Panc1 (cell line): ENCODE data around the gene CST6. TPM values are rescaled to one million over a fixed set of nuclear protein-coding genes. Genes with fewer than 3 reads are reported as not detected.
"Not testable (repeated sequence)": the region's sequence is repeated elsewhere in the genome, so short reads cannot be mapped to it uniquely, and the experiment has no call there.

Experiments
- ATAC-seq: fragments of 200-7000 bp; cut with Tn5 transposase; 2 replicates; pipeline ENCODE4 v1.9.1; 2020; ENCODE audit warnings: mild to moderate bottlenecking, moderate library complexity
- BruUV-seq: library from RNA; stranded (reverse); fragments of 400-500 nt; replicated peaks from 2 replicates; lab custom pipeline; 2021; lab: Mats Ljungman, UMichigan
- CTCF ChIA-PET: fragments of 300-600 bp; sonication (Branson Sonifier 250); formaldehyde crosslinking; loops from one replicate; lab custom pipeline; 2022; ENCODE audit warnings: antibody characterized with exemption; lab: Charles Lee
- POLR2A ChIA-PET: fragments of 300-600 bp; sonication (Branson Sonifier 250); formaldehyde crosslinking; loops from one replicate; lab custom pipeline; 2022; ENCODE audit warnings: antibody characterized with exemption; lab: Charles Lee
- DNase-seq: peaks from one replicate; pipeline ENCODE4 v3.0.0-alpha.2; 2010; ENCODE audit warnings: low read depth, low spot score
- H3K27ac ChIP-seq: 2 replicates; pipeline ENCODE4 v1.5.1; 2011; ENCODE audit warnings: mild to moderate bottlenecking, low read length, inconsistent platforms
- H3K27me3 ChIP-seq: fragments of 200-500 bp; sonication (Bioruptor generic); 2 replicates; pipeline ENCODE4 v1.6.0; 2014; ENCODE audit warnings: low read length, inconsistent platforms; ENCODE audit not compliant: control insufficient read depth, insufficient read depth
- H3K36me3 ChIP-seq: fragments of 200-500 bp; sonication (Bioruptor generic); 2 replicates; pipeline ENCODE4 v1.5.1; 2014; ENCODE audit warnings: inconsistent platforms, mild to moderate bottlenecking, low read length, moderate library complexity; ENCODE audit not compliant: control insufficient read depth, insufficient read depth
- H3K4me1 ChIP-seq: 2 replicates; pipeline ENCODE4 v1.5.1; 2011; ENCODE audit warnings: inconsistent platforms, mild to moderate bottlenecking, low read length, moderate library complexity; ENCODE audit not compliant: control insufficient read depth, insufficient read depth
- H3K4me3 ChIP-seq, 2 experiments: 2 replicates each; pipeline ENCODE4 v1.5.1; 2011 to 2012; ENCODE audit warnings: low read depth in 2 of 2, low read length in 2 of 2, mild to moderate bottlenecking in 2 of 2, inconsistent platforms in 1 of 2, moderate library complexity in 1 of 2
- H3K9me3 ChIP-seq: fragments of 200-500 bp; sonication (Bioruptor generic); 2 replicates; pipeline ENCODE4 v1.5.1; 2014; ENCODE audit warnings: low read depth, mild to moderate bottlenecking, inconsistent platforms, low read length, moderate library complexity; ENCODE audit not compliant: control insufficient read depth, insufficient read depth
- POLR2AphosphoS5 ChIP-seq: IDR thresholded peaks from 2 replicates; pipeline ENCODE4 v1.6.1; 2012; ENCODE audit warnings: mild to moderate bottlenecking, low read depth, low read length, moderate library complexity
- SIN3A ChIP-seq: IDR thresholded peaks from 2 replicates; pipeline ENCODE4 v1.6.1; 2012; ENCODE audit warnings: low read depth, mild to moderate bottlenecking, low read length, moderate library complexity, borderline replicate concordance; ENCODE audit not compliant: insufficient read depth
- TCF7L2 ChIP-seq: IDR thresholded peaks from 2 replicates; pipeline ENCODE4 v1.6.1; 2011; ENCODE audit warnings: mild to moderate bottlenecking, low read depth, low read length, inconsistent platforms
- in situ Hi-C: cut with HindIII; loops from 2 replicates; pipeline ENCODE4 v1.10.0; 2016; ENCODE audit warnings: low sequenced_read_pairs, low pct_unique_long_range_greater_than_20kb
- intact Hi-C: fragments of 100-400 bp; cut with micrococcal nuclease; formaldehyde crosslinking; loops from one replicate; pipeline ENCODE4 v1.10.0; 2022; ENCODE audit not compliant: unreplicated experiment
- total RNA-seq: library from RNA; stranded (reverse); gene quantifications from one replicate; pipeline ENCODE4 v1.2.1, GENCODE V29; 2021; ENCODE audit not compliant: unreplicated experiment
- TF ChIP-seq, protein P1 (sequence below): fragments of 450-650 bp; IDR thresholded peaks from 2 replicates; pipeline ENCODE4 v1.5.1; 2017; ENCODE audit warnings: mild to moderate bottlenecking
- TF ChIP-seq, protein P2 (sequence below), 2 experiments: IDR thresholded peaks; 2 replicates each; pipeline ENCODE4 v1.6.1; 2011 to 2012; ENCODE audit warnings: low read depth in 2 of 2, control low read depth in 1 of 2, low read length in 1 of 2, mild to moderate bottlenecking in 1 of 2, moderate library complexity in 1 of 2; ENCODE audit not compliant: insufficient read depth in 1 of 2

CST6 gene
- total RNA-seq, 1 experiment from 2014 or later = 0.23 TPM

- H3K4me3 ChIP-seq = peak overlapping the region; percentile 25 to 51
- no peaks in the 10 kb centered on the region for H3K9me3 ChIP-seq
- intact Hi-C loops = no loop called here
- TF ChIP-seq, protein P1, sequence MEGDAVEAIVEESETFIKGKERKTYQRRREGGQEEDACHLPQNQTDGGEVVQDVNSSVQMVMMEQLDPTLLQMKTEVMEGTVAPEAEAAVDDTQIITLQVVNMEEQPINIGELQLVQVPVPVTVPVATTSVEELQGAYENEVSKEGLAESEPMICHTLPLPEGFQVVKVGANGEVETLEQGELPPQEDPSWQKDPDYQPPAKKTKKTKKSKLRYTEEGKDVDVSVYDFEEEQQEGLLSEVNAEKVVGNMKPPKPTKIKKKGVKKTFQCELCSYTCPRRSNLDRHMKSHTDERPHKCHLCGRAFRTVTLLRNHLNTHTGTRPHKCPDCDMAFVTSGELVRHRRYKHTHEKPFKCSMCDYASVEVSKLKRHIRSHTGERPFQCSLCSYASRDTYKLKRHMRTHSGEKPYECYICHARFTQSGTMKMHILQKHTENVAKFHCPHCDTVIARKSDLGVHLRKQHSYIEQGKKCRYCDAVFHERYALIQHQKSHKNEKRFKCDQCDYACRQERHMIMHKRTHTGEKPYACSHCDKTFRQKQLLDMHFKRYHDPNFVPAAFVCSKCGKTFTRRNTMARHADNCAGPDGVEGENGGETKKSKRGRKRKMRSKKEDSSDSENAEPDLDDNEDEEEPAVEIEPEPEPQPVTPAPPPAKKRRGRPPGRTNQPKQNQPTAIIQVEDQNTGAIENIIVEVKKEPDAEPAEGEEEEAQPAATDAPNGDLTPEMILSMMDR = peak; percentile 100
- TF ChIP-seq POLR2AphosphoS5 (0 out of 2 replicates have a peak, but pooled peaks have one; percentile 25), TCF7L2 (no peak), SIN3A (no peak)
- TF ChIP-seq, protein P2, sequence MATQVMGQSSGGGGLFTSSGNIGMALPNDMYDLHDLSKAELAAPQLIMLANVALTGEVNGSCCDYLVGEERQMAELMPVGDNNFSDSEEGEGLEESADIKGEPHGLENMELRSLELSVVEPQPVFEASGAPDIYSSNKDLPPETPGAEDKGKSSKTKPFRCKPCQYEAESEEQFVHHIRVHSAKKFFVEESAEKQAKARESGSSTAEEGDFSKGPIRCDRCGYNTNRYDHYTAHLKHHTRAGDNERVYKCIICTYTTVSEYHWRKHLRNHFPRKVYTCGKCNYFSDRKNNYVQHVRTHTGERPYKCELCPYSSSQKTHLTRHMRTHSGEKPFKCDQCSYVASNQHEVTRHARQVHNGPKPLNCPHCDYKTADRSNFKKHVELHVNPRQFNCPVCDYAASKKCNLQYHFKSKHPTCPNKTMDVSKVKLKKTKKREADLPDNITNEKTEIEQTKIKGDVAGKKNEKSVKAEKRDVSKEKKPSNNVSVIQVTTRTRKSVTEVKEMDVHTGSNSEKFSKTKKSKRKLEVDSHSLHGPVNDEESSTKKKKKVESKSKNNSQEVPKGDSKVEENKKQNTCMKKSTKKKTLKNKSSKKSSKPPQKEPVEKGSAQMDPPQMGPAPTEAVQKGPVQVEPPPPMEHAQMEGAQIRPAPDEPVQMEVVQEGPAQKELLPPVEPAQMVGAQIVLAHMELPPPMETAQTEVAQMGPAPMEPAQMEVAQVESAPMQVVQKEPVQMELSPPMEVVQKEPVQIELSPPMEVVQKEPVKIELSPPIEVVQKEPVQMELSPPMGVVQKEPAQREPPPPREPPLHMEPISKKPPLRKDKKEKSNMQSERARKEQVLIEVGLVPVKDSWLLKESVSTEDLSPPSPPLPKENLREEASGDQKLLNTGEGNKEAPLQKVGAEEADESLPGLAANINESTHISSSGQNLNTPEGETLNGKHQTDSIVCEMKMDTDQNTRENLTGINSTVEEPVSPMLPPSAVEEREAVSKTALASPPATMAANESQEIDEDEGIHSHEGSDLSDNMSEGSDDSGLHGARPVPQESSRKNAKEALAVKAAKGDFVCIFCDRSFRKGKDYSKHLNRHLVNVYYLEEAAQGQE (IDR thresholded peaks at IDR 0.05; ENCODE audit: insufficient read depth in 1 of 2, low read depth in 2 of 2, low read length in 1 of 2) = no peak
- CTCF ChIA-PET = interaction anchor here (0.6 to 1.6 kb wide), 5 partner anchors 14 to 349 kb away, joined by 4 to 10 read pairs (median 6); no protein-coding TSS in a partner anchor
- ATAC-seq (peak; percentile 89), DNase-seq (no peak)
- H3K4me1 ChIP-seq = peaks cover 12% of the 10 kb centered on the region; the same call in 1 of the 2 replicates
- H3K27ac ChIP-seq = peak overlapping the region; percentile 55; the same call in 1 of the 2 replicates
- BruUV-seq = no TSS peak
- H3K36me3 ChIP-seq = no peaks in the 10 kb centered on the region
- in situ Hi-C loops = no loop called here
- POLR2A ChIA-PET = no interaction called here
- no peaks in the 10 kb centered on the region for H3K27me3 ChIP-seq
These were observed 10.8 kb downstream of the CST6 start for GRCh38 chr11:66022401-66023185.

GRCh38 chr11:66023186-66023440, 11.3 kb downstream of the CST6 start:
- H3K9me3 ChIP-seq, H3K4me3 ChIP-seq, H3K27me3 ChIP-seq, POLR2A ChIA-PET, DNase-seq, H3K36me3 ChIP-seq, in situ Hi-C loops, BruUV-seq, H3K27ac ChIP-seq, intact Hi-C loops, ATAC-seq: not testable (repeated sequence)
- peaks cover 12% of the 10 kb centered on the region; the same call in 1 of the 2 replicates for H3K4me1 ChIP-seq
- CTCF ChIA-PET = interaction anchor here (0.6 kb wide), 1 partner anchor 349 kb away, joined by 6 read pairs; no protein-coding TSS in a partner anchor

- DNase-seq (no peak), ATAC-seq (no peak)
- no TSS peak for BruUV-seq
- intact Hi-C loops = no loop called here
- Histone ChIP-seq H3K9me3 (no peaks in the 10 kb centered on the region), H3K36me3 (no peaks in the 10 kb centered on the region), H3K4me1 (peaks cover 10% of the 10 kb centered on the region; the same call in 1 of the 2 replicates), H3K4me3 (no peak within 1 kb of the TSS), H3K27ac (no peak within 1 kb of the TSS), H3K27me3 (no peaks in the 10 kb centered on the region)
- CTCF ChIA-PET = interaction anchor here (0.6 kb wide), 1 partner anchor 33 kb away, joined by 3 read pairs; no protein-coding TSS in a partner anchor
- TF ChIP-seq POLR2AphosphoS5 = no peak
- no peak for TF ChIP-seq SIN3A
- TF ChIP-seq, protein P2 (IDR thresholded peaks at IDR 0.05; ENCODE audit: insufficient read depth in 1 of 2, low read depth in 2 of 2, low read length in 1 of 2) = no peak
- TF ChIP-seq TCF7L2 = no peak
- TF ChIP-seq, protein P1 = no peak
- in situ Hi-C loops = no loop called here
- POLR2A ChIA-PET = interaction anchor here (0.7 kb wide), 1 partner anchor 47 kb away, joined by 4 read pairs; no protein-coding TSS in a partner anchor
These were observed 14.3 kb downstream of the CST6 start, which contains the start of gene CATSPER1 for GRCh38 chr11:66026017-66026529. Gene CATSPER1, minus strand, starts transcription at chr11:66026479. Its CDS starts 100 bp downstream, at chr11:66026379.
